Hepatocyte (in vitro differentiated cells): ENCODE results near the gene SCNN1B.

Source experiments
- CTCF ChIP-seq: fragments of 200-600 bp; sonication (generic); IDR thresholded peaks from 2 replicates; pipeline ENCODE4 v1.5.1; 2016; ENCODE audit warnings: antibody characterized with exemption, mild to moderate bottlenecking; ENCODE audit not compliant: poor library complexity
- EZH2 ChIP-seq: fragments of 200-600 bp; sonication (generic); IDR thresholded peaks from 2 replicates; pipeline ENCODE4 v1.6.1; 2016; ENCODE audit warnings: antibody characterized with exemption, mild to moderate bottlenecking, borderline replicate concordance
- EZH2phosphoT487 ChIP-seq: fragments of 200-600 bp; sonication (generic); IDR thresholded peaks from one replicate; pipeline ENCODE4 v1.6.1; 2018; ENCODE audit warnings: antibody characterized with exemption, mild to moderate bottlenecking, low read depth, moderate library complexity; ENCODE audit not compliant: unreplicated experiment, severe bottlenecking

- TF ChIP-seq CTCF (no peak), EZH2phosphoT487 (no peak), EZH2 (no peak)
Measured at GRCh38 chr16:23333831-23334456, 31.8 kb downstream of the SCNN1B start.
